Measurements from ENCODE around the gene CCDC91.

The CCDC91 gene

DNA sequence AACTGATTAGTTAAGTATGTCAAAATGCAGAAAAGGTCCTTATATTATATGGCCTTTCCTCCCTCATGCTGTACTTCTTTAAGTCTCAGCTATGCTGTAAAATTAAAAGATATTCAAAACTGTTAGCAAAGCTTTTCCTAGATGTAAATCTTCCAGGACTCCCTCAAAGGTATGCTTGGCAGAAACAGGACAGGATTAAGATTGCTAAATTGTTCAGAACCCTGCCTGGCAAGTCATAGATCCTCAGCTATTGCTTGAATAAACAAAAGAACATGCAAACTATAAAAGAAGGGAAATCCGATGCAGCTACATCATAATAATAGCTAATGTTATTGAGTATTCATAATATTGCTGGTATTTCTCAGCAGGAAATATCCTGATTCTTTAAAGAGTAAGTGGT, 322.6 kb downstream of the CCDC91 start:
- no peak overlapping the region for H3K27ac ChIP-seq (ENCODE audit: low read depth, low read length)
- no peaks in the 10 kb centered on the region for H3K36me3 ChIP-seq (ENCODE audit: insufficient read depth, low read length)
- no peaks in the 10 kb centered on the region for H3K79me2 ChIP-seq (ENCODE audit: control insufficient read depth, insufficient read depth, low read length, unreplicated experiment)
- H2AFZ ChIP-seq (ENCODE audit: low read length, unreplicated experiment) = no peak overlapping the region
- H3K27me3 ChIP-seq (ENCODE audit: insufficient read depth, low read length) = no peaks in the 10 kb centered on the region
- H3K4me3 ChIP-seq (ENCODE audit: low read depth, low read length) = no peak overlapping the region
- H3K4me1 ChIP-seq (ENCODE audit: control insufficient read depth, insufficient read depth, low read length, unreplicated experiment) = no peaks in the 10 kb centered on the region

DNA sequence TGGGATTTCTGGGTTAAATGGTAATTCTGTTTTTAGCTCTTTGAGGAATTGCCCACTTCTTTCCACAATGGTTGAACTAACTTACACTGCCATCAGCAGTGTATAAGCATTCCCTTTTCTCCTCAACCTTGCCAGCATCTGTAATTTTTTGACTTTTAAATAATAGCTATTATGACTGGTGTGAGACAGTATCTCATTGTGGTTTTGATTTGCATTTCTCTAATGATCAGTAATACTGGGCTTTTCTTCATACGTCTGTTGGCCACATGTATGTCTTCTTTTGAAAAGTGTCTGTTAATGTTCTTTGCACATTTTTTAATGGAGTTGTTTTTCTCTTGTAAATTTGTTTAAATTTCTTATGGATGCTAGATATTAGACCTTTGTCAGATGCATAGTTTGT, 323.7 kb downstream of the CCDC91 start:
- Histone ChIP-seq H3K27me3 (ENCODE audit: insufficient read depth, low read length) (no peaks in the 10 kb centered on the region), H3K4me1 (ENCODE audit: control insufficient read depth, insufficient read depth, low read length, unreplicated experiment) (no peaks in the 10 kb centered on the region), H3K79me2 (ENCODE audit: control insufficient read depth, insufficient read depth, low read length, unreplicated experiment) (no peaks in the 10 kb centered on the region), H2AFZ (ENCODE audit: low read length, unreplicated experiment) (no peak overlapping the region), H3K36me3 (ENCODE audit: insufficient read depth, low read length) (no peaks in the 10 kb centered on the region), H3K27ac (ENCODE audit: low read depth, low read length) (no peak overlapping the region), H3K4me3 (ENCODE audit: low read depth, low read length) (no peak overlapping the region)

DNA sequence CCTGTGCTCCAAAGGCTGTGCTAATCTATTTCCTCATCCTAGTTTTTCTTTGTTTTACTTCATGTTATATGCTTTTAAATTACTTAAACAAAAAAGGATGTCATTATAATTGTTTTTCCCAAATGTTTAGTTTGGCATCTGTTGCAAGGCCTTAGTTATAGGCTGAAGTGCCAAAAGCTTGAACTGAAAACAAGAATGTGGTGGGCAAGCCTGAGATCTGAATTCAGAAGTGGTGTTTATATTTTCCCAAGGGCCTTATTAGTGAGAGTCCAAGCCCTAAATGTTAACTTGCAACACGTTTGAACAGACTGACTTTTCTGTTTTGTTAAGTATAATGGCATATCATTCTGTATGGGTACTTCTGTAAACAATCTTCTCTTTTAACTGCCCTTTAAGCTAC, 326.8 kb downstream of the CCDC91 start:
- Histone ChIP-seq H3K27me3 (ENCODE audit: insufficient read depth, low read length) (no peaks in the 10 kb centered on the region), H3K4me3 (ENCODE audit: low read depth, low read length) (no peak overlapping the region), H2AFZ (ENCODE audit: low read length, unreplicated experiment) (no peak overlapping the region), H3K4me1 (ENCODE audit: control insufficient read depth, insufficient read depth, low read length, unreplicated experiment) (no peaks in the 10 kb centered on the region), H3K27ac (ENCODE audit: low read depth, low read length) (no peak overlapping the region), H3K36me3 (ENCODE audit: insufficient read depth, low read length) (no peaks in the 10 kb centered on the region), H3K79me2 (ENCODE audit: control insufficient read depth, insufficient read depth, low read length, unreplicated experiment) (no peaks in the 10 kb centered on the region)

DNA sequence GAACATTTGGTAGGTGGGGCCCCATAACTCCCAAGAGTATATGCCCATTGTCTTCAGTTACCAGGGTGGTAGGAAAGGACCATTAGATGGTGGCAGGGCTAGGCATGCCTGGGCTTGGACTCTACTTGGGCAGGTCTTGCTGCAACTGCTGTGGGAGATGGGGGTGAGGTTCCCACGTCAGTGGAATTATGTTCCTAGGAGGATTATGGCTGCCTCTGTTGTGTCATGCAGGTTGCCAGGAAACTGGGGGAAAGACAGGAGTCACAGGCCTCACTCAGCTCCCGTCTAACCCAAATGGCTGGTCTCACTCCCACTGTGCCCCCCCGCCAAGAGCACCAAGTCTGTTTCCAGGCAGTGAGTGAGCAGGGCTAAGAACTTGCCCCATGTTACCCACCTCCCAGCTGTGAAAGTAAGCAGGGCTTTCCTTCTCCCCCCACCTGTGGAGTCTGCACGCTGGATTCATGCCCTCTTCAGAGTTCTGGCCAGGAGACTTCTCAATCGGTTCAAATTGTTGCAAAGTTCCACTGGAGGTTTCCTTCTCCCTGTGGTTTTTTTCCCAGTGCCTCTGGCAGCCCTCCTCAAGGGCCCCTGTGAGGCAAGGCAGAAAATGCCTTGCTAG, 337.5 kb downstream of the CCDC91 start:
- peaks cover 3% of the 10 kb centered on the region; the same call in 1 of the 2 replicates for H3K36me3 ChIP-seq (ENCODE audit: insufficient read depth, low read length)
- H3K27ac ChIP-seq (ENCODE audit: low read depth, low read length) = no peak overlapping the region
- no peak overlapping the region for H2AFZ ChIP-seq (ENCODE audit: low read length, unreplicated experiment)
- no peaks in the 10 kb centered on the region for H3K79me2 ChIP-seq (ENCODE audit: control insufficient read depth, insufficient read depth, low read length, unreplicated experiment)
- H3K4me1 ChIP-seq (ENCODE audit: control insufficient read depth, insufficient read depth, low read length, unreplicated experiment) = no peaks in the 10 kb centered on the region
- H3K27me3 ChIP-seq (ENCODE audit: insufficient read depth, low read length) = no peaks in the 10 kb centered on the region
- H3K4me3 ChIP-seq (ENCODE audit: low read depth, low read length) = no peak overlapping the region

GRCh38 chr12:28535216-28535615, 345.0 kb downstream of the CCDC91 start:
- Histone ChIP-seq H2AFZ (ENCODE audit: low read length, unreplicated experiment) (no peak overlapping the region), H3K4me3 (ENCODE audit: low read depth, low read length) (peak overlapping the region; percentile 3; the same call in 1 of the 2 replicates), H3K79me2 (ENCODE audit: control insufficient read depth, insufficient read depth, low read length, unreplicated experiment) (no peaks in the 10 kb centered on the region), H3K27ac (ENCODE audit: low read depth, low read length) (peak overlapping the region; percentile 87), H3K36me3 (ENCODE audit: insufficient read depth, low read length) (peaks cover 2% of the 10 kb centered on the region; the same call in 1 of the 2 replicates), H3K4me1 (ENCODE audit: control insufficient read depth, insufficient read depth, low read length, unreplicated experiment) (peaks cover 43% of the 10 kb centered on the region), H3K27me3 (ENCODE audit: insufficient read depth, low read length) (no peaks in the 10 kb centered on the region)

DNA sequence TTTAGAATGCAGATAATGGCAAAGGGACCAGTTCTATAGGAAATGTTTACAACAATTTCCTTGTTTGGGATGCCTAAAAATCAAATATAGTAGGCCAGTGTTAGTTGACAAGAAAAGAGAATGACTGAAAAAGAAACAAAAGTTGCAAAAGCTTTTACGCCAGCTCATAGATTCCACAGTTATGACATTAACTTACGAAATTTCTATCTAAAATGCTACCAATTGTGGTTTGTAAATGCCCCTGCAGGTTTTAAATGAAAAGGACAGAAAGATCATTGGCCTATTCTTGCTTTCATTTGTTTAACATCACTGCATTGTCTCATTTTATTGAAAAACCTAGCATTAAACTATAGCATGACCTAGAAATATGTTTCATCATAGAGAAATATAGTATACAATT, 345.8 kb downstream of the CCDC91 start:
- H2AFZ ChIP-seq (ENCODE audit: low read length, unreplicated experiment) = peak overlapping the region; percentile 19
- peak overlapping the region; percentile 87 for H3K27ac ChIP-seq (ENCODE audit: low read depth, low read length)
- H3K27me3 ChIP-seq (ENCODE audit: insufficient read depth, low read length) = no peaks in the 10 kb centered on the region
- peaks cover 48% of the 10 kb centered on the region for H3K4me1 ChIP-seq (ENCODE audit: control insufficient read depth, insufficient read depth, low read length, unreplicated experiment)
- H3K36me3 ChIP-seq (ENCODE audit: insufficient read depth, low read length) = no peaks in the 10 kb centered on the region
- H3K79me2 ChIP-seq (ENCODE audit: control insufficient read depth, insufficient read depth, low read length, unreplicated experiment) = no peaks in the 10 kb centered on the region
- H3K4me3 ChIP-seq (ENCODE audit: low read depth, low read length) = peak overlapping the region; percentile 50

GRCh38 chr12:28537474-28537873, 347.2 kb downstream of the CCDC91 start:
- H3K27me3 ChIP-seq (ENCODE audit: insufficient read depth, low read length) = no peaks in the 10 kb centered on the region
- no peak overlapping the region for H3K4me3 ChIP-seq (ENCODE audit: low read depth, low read length)
- no peak overlapping the region for H2AFZ ChIP-seq (ENCODE audit: low read length, unreplicated experiment)
- H3K4me1 ChIP-seq (ENCODE audit: control insufficient read depth, insufficient read depth, low read length, unreplicated experiment) = peaks cover 48% of the 10 kb centered on the region
- H3K79me2 ChIP-seq (ENCODE audit: control insufficient read depth, insufficient read depth, low read length, unreplicated experiment) = no peaks in the 10 kb centered on the region
- H3K27ac ChIP-seq (ENCODE audit: low read depth, low read length) = 0 out of 2 replicates have a peak overlapping the region, but pooled peaks have one; percentile 0
- no peaks in the 10 kb centered on the region for H3K36me3 ChIP-seq (ENCODE audit: insufficient read depth, low read length)

DNA sequence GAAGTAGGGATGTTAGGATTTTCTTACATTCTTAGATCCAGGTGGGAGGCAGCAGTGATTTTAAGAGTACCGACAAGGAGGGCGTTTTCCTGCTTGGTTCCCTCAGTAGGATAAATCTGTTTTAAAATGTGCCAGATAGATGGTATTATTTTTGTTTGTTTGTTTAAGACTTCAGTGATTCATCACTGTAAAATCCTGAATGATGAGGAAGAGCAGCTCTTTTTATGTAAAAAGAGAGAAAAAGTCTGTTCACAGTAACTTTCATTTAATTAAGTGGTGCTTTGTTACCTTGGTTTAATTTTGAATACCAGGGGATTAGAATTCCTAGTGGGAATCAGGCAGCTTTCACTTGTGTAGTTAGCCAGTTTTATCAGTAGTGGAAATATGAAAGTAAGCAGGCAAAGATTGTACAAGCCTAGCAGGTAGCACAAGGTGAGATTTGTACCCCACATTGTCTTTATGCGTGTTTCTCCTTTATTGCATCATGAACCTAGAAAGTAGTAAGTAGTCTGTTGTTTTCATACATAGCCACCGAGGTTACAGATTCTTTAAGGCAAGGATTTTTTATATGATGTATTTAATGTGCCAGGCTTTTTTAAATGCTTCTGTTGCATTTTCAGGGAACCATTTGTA, 349.6 kb downstream of the CCDC91 start:
- Histone ChIP-seq H3K27ac (ENCODE audit: low read depth, low read length) (peak overlapping the region; percentile 27; the same call in 1 of the 2 replicates), H3K27me3 (ENCODE audit: insufficient read depth, low read length) (no peaks in the 10 kb centered on the region), H3K79me2 (ENCODE audit: control insufficient read depth, insufficient read depth, low read length, unreplicated experiment) (no peaks in the 10 kb centered on the region), H3K4me1 (ENCODE audit: control insufficient read depth, insufficient read depth, low read length, unreplicated experiment) (peaks cover 47% of the 10 kb centered on the region), H3K4me3 (ENCODE audit: low read depth, low read length) (peak overlapping the region; percentile 47; the same call in 1 of the 2 replicates), H2AFZ (ENCODE audit: low read length, unreplicated experiment) (peak overlapping the region; percentile 29), H3K36me3 (ENCODE audit: insufficient read depth, low read length) (no peaks in the 10 kb centered on the region)

DNA sequence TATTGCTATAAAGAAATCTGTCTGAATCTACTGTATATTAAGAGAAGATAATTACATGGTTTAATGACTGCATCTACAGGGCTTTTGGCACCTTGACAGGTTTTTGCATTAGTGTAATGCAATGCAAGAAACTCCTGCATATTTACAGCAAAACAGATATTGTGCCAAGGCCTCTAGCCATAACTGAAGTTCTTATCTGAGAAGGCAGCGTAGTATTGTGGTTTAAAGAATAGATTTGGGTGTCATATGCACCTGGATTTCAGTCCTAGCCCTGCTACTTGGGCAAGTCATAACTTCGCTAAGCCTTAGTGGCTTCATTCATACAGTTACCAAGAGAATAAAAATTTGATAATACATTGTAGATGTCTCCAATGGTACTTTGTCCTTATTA, 350.1 kb downstream of the CCDC91 start:
- Histone ChIP-seq H3K79me2 (ENCODE audit: control insufficient read depth, insufficient read depth, low read length, unreplicated experiment) (no peaks in the 10 kb centered on the region), H3K4me3 (ENCODE audit: low read depth, low read length) (no peak overlapping the region; the same call in 1 of the 2 replicates), H2AFZ (ENCODE audit: low read length, unreplicated experiment) (no peak overlapping the region), H3K36me3 (ENCODE audit: insufficient read depth, low read length) (no peaks in the 10 kb centered on the region), H3K27ac (ENCODE audit: low read depth, low read length) (no peak overlapping the region), H3K27me3 (ENCODE audit: insufficient read depth, low read length) (no peaks in the 10 kb centered on the region), H3K4me1 (ENCODE audit: control insufficient read depth, insufficient read depth, low read length, unreplicated experiment) (peaks cover 42% of the 10 kb centered on the region)

- Histone ChIP-seq H3K4me1 (ENCODE audit: control insufficient read depth, insufficient read depth, low read length, unreplicated experiment) (peaks cover 18% of the 10 kb centered on the region), H3K27ac (ENCODE audit: low read depth, low read length) (peak overlapping the region; percentile 41; the same call in 1 of the 2 replicates), H3K27me3 (ENCODE audit: insufficient read depth, low read length) (no peaks in the 10 kb centered on the region), H3K79me2 (ENCODE audit: control insufficient read depth, insufficient read depth, low read length, unreplicated experiment) (no peaks in the 10 kb centered on the region), H3K4me3 (ENCODE audit: low read depth, low read length) (peak overlapping the region; percentile 67), H2AFZ (ENCODE audit: low read length, unreplicated experiment) (peak overlapping the region; percentile 88), H3K36me3 (ENCODE audit: insufficient read depth, low read length) (no peaks in the 10 kb centered on the region)
Observed at GRCh38 chr12:28543021-28543890, 353.0 kb downstream of the CCDC91 start.

All from ACC112 (cell line).